Fibroblast of skin of back (primary cell): ENCODE results near the gene OPA3.
A peak's percentile ranks its signal among the peaks of the same experiment; 100 is the strongest.

Experiments
- DNase-seq: peaks from one replicate; pipeline ENCODE4 v3.0.0-alpha.2; 2013

The OPA3 gene

DNA sequence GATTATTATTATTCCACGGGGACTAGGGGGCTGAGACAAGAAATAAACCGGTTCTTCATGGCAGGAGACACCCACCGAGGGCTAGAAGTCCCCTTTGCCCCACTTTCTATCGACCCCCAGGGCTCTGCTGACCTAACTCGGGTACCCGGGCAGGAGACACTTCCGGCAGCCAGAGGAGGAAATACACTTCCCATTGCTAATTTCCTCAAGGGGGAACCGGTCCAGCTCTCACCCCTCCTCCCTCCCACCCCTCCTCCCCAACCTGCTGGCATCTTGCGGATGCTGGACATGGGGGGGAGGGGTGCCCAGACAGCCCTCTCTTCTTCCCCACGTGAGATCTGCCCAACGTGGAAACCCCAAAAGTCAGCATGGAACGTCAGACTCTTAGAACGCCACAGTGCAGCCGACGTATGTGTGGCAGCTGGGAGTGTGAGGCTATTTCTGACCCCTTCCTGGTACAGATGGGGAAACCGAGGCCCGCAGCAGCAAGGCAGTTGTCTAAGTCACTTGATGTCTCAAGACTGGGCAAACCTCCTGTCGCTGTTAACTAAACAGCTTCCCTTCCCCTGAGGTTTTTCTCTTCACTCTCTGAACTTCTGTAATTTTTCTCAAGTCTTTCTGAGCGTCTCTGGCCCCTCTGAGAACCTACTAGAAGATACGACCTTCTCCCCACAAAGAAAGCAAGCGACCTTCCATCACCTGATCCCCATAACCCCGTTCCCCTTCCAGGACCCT is 13.8 kb upstream of the OPA3 start:
- DNase-seq = no peak

DNA sequence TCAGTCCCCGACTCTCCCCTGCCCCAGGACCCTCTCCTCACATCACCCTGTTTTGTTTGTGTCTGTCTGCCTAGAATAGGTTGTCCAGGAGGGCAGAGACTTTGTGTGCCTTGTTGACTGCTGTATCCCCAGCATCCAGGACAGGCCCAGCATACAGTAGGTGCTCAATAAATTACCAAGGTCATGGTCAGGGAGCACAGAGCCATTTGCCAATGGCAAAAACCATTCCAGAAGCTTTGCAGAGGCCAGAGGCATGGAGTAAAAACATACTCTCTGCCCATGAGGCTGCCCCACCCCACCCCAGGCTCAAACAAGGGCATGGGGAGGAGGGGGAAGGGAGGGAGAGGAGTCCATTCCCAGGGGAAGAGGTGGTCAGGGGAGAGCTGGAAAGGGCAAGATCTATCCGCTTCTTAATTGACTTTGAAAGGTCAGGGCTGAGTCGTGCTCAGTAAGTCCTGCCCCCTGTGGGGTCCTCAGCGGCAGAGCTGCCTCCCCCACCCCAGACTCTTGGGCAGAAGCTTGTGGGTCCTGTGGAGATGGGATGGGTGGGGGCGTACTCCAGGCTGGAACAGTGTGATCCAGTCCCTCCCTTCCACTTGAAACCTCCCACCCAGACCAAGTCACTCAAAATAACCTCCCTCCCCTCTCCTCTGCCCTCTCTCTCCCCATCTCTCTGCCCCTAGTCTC is 13.0 kb upstream of the OPA3 start:
- no peak for DNase-seq

DNA sequence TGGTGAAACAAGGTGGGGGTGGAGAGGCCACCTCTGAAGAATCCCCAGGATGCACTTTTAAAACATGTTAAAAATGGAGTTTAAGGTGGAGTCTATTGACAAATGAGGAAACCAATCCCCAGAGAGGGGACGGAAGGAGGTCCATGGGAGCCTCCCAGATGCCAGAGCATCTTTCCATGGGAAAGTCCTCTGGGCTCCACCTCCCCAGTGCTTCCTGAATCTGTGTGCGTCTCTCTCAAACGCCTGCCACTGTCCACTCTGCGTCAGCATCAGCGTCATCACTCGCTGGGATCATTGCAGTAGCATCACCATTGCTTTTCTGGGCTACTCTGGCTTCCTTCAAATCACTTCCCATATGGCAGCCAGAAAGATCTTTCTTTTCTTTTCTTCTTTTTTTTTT is 11.2 kb upstream of the OPA3 start:
- DNase-seq = no peak

DNA sequence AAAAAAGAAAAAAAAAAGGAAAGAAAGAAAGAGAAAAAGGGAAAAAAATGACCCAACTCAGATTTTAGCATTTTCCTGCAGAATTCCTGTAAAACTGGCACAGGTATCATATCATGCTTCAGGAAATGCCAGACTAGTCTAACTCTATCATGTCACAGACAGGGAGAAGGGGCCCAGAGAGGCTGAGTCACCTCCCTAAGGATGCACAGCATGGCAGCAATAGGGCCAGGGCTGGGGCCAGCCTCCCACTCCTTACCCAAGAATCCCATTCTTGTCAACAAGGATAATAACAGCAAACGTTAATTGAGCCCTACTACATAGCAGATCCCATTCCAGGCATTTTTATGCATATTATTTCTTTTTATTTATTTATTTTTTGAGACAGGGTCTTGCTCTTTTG is 8.9 kb upstream of the OPA3 start:
- no peak for DNase-seq

DNA sequence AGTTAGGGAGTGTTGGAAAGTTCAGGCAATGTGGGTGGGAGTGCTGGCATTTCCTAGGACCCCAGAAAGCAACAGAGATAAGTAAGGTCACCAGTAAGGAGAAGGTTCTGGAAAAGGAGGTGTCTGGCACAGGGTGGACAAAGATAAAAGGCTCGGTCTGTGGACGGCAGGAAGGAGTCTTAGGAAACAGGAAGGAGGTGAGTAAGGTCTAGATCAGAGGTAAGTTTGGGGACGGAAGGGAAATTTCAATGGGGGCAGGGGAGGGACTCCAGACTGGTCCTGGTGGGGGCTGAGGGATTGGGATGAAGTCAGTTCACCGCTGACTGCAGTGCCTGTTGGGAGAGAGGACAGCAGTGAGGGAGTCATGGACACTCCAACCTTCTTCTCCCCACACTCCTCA is 7.8 kb upstream of the OPA3 start:
- no peak for DNase-seq

DNA sequence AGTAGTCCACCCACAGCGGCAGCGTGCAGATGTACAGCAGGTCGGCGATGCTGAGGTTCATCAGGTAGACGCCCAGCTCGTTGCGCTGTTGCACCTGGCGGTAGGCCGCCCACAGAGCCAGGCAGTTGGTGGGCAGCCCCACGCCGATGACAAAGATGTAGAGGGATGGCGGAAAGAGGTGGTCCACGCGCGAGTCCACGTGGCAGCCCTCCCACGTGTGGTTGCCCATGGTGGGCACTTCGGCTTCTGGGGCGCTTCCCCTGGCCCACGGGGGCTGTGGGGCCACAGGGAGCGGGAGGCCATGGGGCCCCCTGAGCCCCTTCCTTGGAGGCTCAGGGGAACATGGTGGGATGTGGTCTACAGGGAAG is 7.0 kb upstream of the OPA3 start:
- DNase-seq = no peak

DNA sequence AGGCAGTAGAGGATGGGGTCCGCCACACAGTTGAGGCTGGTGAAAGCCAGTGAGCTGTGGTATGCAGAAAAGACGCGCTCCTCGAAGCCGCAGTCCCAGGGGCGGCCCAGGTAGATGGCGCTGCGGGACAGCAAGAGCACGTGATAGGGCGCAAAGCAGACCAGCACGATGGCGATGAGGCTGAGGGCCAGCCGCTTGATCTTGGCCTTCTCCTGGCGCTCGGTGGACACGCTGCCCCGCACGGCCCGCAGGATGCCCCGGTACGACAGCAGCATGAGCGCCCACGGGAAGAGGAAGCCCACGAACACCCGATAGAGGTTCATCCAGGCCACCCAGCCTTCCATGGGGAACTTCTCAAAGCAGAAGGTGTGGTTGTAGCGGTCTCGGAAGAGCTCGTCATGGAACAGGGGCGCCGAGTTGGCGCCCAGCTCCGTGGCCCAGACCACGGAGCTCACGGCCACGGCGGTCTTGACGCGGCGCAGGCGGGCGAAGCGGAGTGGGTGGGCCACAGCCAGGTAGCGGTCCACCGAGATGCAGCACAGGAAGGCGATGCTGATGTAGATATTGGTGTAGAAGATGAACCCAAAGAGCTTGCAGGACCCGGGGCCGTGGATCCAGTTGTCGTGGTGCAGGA is 6.5 kb upstream of the OPA3 start:
- DNase-seq = peak; percentile 42

DNA sequence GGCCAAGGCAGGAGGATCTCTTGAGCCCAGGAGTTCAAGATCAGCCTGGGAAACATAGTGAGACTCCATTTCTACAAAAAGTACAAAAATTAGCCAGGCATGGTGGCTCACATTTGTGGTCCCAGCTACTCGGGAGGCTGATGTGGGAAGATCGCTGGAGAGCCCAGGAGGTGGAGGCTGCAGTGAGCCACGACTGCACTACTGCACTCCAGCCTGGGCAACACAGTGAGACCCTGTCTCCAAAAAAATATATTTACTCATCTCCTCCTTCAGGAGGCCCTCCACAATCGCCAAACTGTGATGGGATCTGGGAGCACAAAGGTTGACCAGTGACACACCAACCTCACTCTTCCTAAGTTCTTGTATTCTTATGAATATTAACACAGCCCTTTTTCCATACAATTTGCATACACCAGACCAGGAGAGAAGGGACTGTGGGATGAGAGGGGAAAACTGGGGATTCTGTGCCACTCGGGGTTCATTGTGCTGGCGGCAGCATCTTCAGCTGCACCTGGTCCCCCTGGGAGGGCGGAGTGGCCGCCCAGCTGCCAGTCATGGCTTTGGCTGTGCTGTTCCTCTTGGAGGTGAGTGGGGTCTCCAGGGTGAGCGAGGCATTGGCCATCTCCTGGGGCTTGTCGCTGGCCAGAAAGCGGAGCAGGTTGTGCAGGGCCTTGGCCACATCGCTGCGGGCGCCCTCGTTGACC is 5.8 kb upstream of the OPA3 start:
- DNase-seq = no peak

DNA sequence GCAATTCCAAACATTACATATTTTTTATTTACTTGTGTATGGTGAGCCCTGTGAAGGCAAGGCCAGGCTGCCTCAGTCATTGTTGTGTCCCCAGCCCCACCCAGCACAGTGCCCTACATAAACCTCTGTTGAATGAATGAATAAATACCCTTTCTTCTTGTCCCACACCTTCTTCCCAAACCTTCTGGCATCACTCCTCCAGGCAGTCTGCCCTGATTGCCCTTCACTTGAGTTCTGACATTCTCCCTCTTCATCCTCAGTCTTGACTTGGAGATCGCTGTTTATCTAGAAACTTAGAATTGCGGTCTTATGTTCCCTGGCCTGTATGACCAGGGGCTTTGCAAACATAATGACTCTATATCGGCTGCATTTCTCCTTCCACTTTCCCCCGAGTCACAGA is 5.2 kb upstream of the OPA3 start:
- DNase-seq = no peak

DNA sequence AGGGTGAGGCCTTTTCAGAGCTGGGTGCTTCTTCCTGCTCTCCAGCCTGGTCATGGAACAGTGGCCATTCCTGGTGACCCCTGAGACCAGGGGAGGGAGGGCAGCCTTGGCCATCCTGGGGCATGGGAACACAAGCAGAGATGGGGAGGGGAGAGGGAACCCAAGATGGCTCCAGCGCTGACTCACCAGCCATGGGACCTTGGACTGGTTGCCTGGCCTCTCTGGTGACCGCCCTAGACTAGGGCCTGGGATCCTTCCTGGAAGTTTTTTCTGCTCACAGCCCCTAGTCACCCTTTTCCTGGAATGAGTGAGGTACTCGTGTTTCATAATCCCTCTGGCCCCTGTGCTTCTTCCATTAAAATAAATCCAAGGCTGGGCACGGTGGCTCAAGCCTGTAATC is 3.3 kb upstream of the OPA3 start:
- no peak for DNase-seq

DNA sequence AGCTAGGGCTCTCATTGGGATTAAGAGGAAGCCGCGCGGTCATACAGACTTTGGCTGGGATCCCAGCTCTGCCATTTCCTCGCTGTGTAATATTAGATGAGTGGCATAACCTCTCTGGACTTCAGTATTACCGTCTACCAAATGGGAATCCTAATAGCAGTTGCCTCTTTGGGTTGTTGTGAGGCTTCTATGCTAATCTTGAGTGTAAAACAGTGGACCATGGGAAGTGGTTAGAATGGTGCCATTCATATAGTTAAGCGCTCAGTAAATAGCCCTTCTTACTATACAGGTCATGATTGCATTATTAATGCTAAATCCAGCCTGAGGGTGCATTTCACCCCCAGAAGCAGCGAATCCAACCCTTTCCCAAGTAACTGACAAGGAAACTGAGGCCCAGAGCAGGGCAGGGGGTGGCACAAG is 566 bp upstream of the OPA3 start:
- DNase-seq = no peak

DNA sequence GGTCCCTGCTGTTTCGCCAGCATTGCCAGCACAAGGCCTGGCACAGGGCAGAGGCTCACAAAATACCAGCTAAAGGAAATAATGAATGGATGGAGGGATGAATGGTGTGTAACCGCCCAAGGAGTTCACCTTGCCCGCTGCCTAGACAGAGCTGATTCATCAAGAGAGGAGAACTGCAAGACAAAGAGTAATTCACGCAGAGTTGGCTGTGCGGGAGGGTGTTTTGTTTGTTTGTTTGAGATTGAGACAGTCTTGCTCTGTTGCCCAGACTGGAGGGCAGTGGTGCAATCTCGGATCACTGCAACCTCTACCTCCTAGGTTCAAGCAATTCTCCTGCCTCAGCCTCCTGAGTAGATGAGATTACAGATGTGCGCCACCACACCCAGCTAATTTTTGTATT is 3.0 kb downstream of the OPA3 start:
- no peak for DNase-seq

DNA sequence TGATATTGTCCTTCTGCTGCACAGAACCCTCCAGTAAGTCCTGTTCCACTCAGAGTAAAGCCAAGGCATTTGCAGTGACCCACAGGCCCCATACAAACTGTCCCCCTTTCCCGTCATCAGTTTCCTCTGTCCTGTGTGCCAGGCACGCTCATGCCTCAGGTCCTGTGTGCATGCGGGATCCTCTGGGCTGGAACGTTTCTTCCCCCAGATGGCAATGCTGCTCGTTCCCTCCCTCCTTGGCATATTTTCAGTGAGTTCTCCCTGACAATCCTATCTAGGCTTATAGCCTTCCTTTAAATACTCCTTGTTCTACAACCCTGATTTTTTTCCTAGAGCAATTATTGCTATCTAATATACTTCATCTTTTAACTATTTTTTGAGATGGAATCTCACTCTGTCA is 5.7 kb downstream of the OPA3 start:
- DNase-seq = no peak

DNA sequence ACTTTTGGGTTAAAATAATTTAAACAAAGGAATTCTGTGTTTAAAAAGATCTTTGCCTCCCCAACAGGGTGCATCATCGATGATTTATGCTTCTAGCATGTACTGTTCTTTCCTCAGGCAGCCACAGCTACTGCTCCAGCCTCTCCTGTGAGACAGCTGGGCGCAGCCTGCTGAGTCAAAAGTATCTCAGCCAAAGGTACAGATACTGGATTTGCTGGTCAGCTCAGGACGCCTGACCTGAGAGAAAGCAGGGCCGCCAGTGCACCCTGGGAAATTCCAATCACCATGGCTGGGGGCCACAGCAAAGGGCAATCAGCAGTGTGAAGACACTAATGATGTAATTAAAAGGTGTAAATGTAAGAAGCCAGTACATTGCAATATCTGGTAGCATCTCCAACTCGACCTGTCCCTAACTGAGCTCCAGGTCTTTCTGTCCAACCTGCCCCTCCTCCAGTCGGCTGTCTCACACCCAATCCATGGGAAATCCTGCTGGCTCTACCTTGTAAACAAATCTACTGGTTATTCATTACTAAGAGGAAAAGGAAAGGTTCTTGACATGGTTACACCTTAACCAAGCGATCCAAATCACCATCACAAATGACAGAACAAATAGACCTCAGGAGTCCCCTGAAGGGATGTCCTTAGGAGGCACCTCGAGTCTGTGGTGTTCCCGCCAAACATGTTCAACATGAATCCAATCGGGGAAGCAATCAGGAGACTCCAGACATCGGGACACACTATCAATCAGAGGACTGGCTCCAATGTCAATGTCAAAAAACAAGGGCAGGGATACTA is 7.3 kb downstream of the OPA3 start:
- peak; percentile 85 for DNase-seq

DNA sequence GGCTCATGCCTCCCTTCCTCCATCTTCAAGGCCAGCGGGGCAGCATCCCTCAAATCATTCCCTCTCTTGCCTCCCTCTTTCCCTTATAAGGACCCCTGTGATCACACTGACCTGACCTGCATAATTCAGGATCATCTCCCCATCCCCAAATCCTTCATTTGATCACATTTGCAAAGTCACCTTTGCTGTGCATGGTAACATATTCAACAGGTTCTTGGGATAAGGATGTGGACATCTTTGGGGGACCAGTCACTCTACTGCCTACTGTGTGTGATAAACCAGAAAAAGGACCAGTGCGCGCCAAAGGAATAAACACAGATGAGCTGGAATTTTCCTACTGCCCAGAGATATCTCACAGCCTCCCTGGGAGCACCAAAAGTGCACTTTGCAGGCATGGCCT is 7.9 kb downstream of the OPA3 start:
- no peak for DNase-seq

DNA sequence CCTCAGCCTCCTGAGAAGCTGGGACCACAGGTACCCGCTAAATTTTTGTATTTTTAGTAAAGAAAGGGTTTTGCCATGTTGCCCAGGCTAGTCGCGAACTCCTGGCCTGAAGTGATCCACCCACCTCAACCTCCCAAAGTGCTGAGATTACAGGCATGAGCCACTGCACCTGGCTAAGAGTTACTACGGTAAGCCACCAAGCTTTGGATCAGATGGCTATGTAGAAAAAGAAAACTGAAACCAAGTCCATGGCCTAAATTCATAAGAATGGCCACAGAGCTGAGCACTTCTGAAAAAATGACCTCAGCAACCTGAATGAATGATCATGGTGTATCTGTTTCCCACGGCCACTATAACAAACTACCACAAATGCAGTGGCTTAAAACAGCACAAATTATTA is 9.4 kb downstream of the OPA3 start:
- DNase-seq = no peak

DNA sequence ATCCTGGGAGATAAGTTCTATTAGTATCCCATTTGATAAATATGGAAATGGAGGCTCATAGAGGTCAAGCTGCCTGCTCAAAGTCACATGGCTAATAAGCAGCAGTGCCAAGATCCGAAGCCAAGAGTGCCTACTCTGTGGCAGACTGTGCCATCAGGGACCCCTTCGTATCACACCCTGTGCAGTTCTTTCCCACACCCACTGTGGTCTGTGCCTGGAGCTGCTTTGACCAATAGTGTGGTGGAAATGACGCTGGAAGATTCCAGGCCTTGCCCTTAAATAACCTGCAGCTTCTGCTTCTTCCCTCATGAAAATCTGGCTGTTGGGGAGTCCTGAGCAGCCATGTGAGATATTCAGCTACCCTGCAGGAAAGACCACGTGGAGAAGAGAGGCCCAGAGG is 10.1 kb downstream of the OPA3 start:
- DNase-seq = no peak

DNA sequence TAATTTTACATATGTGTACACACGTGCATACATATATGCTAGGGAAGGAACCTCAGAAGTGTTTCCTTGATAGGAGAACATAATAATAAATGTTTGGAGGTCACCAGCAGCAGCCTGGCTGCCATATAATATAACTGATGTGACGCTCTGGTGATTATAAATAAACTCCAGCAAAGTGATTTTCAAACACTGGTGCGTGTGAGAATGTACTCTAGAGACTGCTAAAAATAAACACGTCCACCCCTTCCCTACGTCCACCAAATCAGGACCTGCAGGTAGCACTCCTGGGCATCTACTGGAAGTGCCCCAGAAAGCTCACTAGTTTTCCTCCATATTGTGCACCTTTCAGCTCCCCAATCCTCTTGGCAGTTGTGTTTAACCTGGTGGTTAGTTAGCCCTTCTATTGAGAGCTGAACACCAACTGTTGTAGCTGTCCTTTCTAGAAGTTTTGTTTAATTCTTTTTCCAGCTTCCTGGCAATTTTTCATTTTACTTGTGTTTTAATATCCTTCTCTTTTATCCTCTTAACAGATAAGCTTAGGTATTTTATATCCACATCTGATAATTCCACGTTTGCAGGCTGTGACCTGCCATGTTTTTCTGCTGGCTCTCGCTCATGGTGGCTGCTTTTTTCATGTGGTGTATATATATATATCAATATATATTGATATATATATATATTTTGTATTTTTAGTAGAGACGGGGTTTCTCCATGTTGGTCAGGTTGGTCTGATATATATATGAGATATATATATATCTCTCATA is 13.0 kb downstream of the OPA3 start:
- DNase-seq = no peak

DNA sequence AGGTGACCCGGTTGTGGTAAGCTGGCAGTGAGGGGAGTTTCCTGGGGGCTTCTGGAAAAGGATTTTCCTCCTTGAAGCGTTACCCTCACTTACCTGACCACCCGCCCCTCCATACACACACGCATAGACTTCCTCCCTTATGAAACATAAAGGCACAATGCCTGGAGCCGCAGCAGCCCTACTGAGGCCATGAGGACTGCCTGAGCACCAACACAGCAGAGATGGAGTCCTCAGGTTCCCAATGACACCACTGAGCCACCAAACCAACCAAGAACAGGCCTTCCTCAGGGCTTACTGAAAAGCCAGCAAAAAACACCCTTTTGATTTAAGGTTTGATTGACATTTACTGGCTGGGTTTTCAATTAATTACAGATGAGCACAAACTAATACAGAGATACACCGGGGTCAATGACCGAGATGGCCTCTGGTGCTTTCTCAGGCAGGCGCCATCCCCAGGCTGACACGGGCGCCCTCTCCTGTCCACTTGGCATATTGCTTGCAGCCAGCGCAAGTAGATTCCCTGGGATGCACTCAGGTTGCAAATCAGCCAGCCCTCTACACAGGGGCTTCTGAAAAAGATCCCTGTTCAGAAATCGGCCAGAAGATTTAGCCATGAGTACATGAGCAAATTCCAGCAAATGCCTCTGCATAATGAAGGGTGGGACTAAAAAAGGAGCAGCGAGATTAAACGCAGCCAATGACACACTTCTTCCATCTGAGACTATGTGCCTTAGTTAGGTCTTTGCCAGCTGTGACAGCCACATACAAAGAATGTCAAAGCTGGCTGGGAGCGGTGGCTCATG is 14.8 kb downstream of the OPA3 start:
- peak; percentile 29 for DNase-seq

DNA sequence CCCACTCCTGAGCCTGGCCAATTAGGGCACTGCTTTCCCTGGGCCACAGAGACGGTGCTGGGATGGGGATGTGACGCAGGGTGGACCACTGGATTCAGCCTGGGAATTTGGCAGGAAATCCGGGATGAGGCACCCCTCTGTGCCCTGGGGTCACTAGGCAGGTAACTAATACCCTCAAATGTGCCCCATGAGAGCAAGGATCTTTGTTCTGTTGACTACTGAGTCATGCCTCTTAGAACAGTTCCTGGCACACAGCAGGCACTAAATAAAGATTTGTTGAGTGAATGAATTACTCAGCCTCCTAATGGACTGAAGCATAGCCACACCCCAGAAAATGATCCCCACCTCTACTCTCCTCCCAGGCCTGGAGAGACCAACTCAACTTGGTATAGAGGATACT is 15.9 kb downstream of the OPA3 start:
- DNase-seq = peak; percentile 43

DNA sequence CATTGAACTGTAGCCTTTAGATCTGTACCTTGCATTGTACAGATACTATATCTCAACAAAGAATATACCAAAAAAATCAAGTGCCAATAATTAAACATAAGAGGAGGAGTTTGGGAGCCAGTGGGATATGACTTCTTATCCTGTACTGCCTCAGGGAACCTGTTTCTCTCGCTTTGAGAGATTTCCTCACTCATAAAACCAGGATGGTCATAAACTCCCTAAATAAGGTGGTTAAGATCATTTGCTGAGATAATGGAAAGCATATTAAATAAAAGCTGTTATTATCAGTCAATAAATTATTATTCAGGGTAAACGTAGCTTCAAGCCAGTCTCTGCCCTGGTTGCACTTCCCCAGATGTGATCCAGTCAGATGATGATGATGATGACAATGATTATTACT is 17.0 kb downstream of the OPA3 start:
- no peak for DNase-seq
